GM12891 (cell line): Measurements from ENCODE around the gene SPTAN1.

Source experiments
- DNase-seq: peaks from one replicate; pipeline ENCODE4 v3.0.0; 2011; ENCODE audit warnings: low spot score; ENCODE audit not compliant: insufficient read length
- FAIRE-seq: peaks from 2 replicates; lab custom pipeline; 2011; peaks lifted over from hg19 to GRCh38; lab: Jason Lieb, UNC
- PAX5 ChIP-seq: IDR thresholded peaks from 2 replicates; pipeline ENCODE4 v1.6.1; 2011; ENCODE audit warnings: low read length, moderate library complexity, mild to moderate bottlenecking; ENCODE audit not compliant: insufficient read depth, severe bottlenecking
- POLR2A ChIP-seq: IDR thresholded peaks from 2 replicates; pipeline ENCODE4 v1.6.1; 2011; ENCODE audit warnings: low read depth, low read length, control low read depth
- POLR2AphosphoS5 ChIP-seq: IDR thresholded peaks from 2 replicates; pipeline ENCODE4 v1.6.1; 2011; ENCODE audit warnings: low read depth, low read length, control low read depth
- POU2F2 ChIP-seq: IDR thresholded peaks from 2 replicates; pipeline ENCODE4 v1.6.1; 2011; ENCODE audit warnings: low read depth, mild to moderate bottlenecking, control low read depth, low read length, moderate library complexity
- SPI1 ChIP-seq: IDR thresholded peaks from 2 replicates; pipeline ENCODE4 v1.6.1; 2011; ENCODE audit warnings: low read depth, low read length, control low read depth
- TAF1 ChIP-seq: IDR thresholded peaks from 2 replicates; pipeline ENCODE4 v1.6.1; 2011; ENCODE audit warnings: low read depth, low read length, control low read depth

SPTAN1 gene

DNA sequence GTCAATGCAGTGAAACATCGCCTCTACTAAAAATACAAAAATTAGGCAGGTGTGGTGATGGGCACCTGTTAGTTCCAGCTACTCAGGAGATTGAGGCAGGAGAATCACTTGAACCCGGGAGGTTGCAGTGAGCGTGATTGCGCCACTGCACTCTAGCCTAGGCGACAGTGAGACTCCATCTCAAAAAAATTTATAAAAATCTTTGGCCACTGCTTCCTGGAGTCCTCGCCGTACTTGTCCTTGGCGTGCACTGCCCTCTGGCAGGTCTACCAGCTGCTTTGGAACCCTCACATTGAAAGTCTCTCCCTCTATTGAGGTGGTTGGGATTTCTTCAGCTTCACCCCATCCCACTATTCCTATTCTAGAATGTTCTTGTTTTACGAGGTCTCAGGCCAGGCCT is 79.2 kb downstream of the SPTAN1 start:
- no peak for FAIRE-seq
- TF ChIP-seq PAX5, result no peak
- no peak for TF ChIP-seq TAF1
- TF ChIP-seq SPI1, result no peak
- no peak for TF ChIP-seq POU2F2
- TF ChIP-seq POLR2AphosphoS5, result no peak

DNA sequence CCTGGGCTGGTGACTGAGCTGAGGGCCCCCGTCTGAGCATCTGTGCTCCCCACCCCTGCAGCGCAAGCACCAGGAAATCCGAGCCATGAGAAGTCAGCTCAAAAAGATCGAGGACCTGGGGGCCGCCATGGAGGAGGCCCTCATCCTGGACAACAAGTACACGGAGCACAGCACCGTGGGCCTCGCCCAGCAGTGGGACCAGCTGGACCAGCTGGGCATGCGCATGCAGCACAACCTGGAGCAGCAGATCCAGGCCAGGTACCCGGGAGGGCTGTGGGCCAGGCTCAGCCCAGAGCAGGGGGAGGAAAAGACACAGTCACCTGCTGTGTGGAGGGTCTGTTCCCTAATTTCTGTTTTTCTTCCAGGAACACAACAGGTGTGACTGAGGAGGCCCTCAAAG is 79.7 kb downstream of the SPTAN1 start:
- DNase-seq, result no peak
- no peak for FAIRE-seq
- TF ChIP-seq POLR2A, result no peak
- TF ChIP-seq TAF1, result no peak
- TF ChIP-seq SPI1, result no peak
- TF ChIP-seq POLR2AphosphoS5, result no peak
- no peak for TF ChIP-seq POU2F2
- no peak for TF ChIP-seq PAX5

More for the DNA sequence above, 79.2 kb downstream of the SPTAN1 start:
- no peak for DNase-seq

DNA sequence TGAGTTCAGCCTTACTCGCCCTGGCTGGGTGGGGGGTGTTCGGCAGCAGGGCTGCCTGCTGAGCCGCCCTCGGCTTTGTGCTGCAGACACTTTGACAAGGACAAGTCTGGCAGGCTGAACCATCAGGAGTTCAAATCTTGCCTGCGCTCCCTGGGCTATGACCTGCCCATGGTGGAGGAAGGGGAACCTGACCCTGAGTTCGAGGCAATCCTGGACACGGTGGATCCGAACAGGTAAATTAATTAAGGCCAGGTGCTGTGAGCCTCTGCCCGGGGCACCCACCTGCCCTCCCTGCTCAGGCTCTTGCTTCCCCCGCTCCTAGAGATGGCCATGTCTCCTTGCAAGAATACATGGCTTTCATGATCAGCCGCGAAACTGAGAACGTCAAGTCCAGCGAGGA is 80.1 kb downstream of the SPTAN1 start:
- no peak for FAIRE-seq

DNA sequence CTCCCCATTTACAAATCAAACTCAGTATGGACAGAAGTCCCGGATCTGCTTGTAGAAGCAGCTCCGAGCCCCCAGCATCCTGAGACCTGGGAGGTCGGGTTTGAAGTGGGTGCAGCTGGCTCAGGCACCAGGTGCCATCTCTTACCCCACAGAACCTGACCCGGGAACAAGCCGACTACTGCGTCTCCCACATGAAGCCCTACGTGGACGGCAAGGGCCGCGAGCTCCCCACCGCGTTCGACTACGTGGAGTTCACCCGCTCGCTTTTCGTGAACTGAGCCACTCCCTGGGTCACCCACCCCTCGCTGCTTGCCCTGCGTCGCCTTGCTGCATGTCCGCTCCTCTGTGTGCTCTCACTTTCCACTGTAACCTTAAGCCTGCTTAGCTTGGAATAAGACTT is 80.7 kb downstream of the SPTAN1 start:
- TF ChIP-seq POLR2AphosphoS5 (no peak), POLR2A (no peak), SPI1 (no peak), PAX5 (no peak), TAF1 (no peak), POU2F2 (no peak)
- DNase-seq (no peak), FAIRE-seq (no peak)

More for the DNA sequence above, 80.1 kb downstream of the SPTAN1 start:
- no peak for TF ChIP-seq POLR2AphosphoS5
- TF ChIP-seq POLR2A, result no peak
- TF ChIP-seq PAX5, result no peak
- no peak for TF ChIP-seq POU2F2
- no peak for TF ChIP-seq TAF1
- TF ChIP-seq SPI1, result no peak
- DNase-seq, result no peak

DNA sequence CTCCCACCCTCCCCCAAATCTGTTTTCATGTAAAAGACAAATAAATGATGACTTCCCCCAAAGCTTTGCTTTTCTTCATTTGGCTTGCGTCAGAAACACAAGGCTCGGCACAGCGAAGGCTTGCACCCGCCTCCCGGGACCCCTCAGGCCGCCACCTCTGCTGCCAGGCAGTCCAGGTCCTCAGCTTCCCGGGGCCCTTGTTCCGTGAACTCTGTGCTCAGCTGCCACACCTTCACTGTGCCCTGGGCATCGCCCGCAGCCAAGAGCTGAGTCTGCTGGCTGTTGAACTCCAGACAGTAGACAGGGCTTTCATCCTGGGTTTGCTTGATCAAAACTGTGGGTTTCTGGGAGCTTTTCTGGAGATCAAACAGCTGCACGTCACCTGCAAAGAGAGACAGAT is 81.2 kb downstream of the SPTAN1 start:
- no peak for TF ChIP-seq POLR2AphosphoS5
- TF ChIP-seq POU2F2, result no peak
- no peak for TF ChIP-seq PAX5
- no peak for TF ChIP-seq TAF1
- TF ChIP-seq POLR2A, result no peak
- no peak for TF ChIP-seq SPI1
- FAIRE-seq (no peak), DNase-seq (no peak)

DNA sequence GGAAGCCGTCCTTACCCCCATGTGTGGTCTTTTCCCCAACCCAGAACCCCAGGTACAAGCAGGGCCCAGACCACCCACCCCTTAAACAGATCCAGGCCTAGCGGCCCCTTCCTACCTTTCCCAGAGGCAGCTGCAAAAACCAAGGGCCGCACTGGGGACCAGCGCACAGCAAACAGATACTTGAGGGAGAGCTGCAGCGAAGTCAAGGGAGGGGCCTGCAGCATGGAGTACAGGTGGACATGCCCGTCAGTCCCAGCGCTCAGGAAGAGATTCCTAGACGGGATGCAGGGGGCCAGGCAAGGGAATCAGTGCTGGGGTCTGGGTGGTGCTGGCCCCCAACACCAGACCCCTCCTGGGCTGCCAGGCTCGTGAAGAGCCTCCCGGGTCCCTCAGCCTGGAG is 81.7 kb downstream of the SPTAN1 start:
- TF ChIP-seq POU2F2 (no peak), SPI1 (no peak), TAF1 (no peak), POLR2A (no peak), PAX5 (no peak), POLR2AphosphoS5 (no peak)
- DNase-seq (no peak), FAIRE-seq (no peak)

DNA sequence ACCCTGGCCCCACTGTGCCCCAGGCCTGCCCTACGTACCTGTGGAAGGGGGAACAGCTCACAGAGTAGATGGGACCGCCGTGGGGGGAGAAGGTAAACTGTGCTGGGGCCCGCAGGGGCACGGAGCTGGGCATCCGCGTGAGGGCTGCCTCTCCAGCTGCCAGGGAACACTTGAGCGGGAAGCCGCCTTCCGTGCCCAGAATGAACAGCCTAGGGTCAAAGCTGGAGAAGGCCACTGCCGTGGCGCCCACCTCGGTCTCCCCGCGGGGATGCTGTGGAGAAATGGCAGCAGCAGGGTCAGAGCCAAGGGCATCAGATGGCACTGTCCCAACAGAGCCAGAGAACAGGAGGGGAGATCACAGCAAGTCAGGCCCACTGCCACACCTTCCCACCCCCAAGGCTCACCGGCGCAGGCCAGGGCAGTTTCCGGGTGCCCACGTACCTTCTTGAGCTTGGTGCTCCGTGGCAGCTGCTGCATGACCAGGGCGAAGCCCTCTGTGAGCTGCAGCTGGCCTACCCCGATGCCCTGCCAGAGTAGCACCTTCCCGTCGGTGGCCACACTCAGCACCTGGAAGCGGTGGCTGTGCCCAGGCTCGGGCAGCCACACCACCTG is 82.4 kb downstream of the SPTAN1 start:
- no peak for FAIRE-seq
- DNase-seq, result no peak
- TF ChIP-seq POU2F2 (no peak), TAF1 (no peak), PAX5 (no peak), SPI1 (no peak), POLR2AphosphoS5 (no peak), POLR2A (no peak)

DNA sequence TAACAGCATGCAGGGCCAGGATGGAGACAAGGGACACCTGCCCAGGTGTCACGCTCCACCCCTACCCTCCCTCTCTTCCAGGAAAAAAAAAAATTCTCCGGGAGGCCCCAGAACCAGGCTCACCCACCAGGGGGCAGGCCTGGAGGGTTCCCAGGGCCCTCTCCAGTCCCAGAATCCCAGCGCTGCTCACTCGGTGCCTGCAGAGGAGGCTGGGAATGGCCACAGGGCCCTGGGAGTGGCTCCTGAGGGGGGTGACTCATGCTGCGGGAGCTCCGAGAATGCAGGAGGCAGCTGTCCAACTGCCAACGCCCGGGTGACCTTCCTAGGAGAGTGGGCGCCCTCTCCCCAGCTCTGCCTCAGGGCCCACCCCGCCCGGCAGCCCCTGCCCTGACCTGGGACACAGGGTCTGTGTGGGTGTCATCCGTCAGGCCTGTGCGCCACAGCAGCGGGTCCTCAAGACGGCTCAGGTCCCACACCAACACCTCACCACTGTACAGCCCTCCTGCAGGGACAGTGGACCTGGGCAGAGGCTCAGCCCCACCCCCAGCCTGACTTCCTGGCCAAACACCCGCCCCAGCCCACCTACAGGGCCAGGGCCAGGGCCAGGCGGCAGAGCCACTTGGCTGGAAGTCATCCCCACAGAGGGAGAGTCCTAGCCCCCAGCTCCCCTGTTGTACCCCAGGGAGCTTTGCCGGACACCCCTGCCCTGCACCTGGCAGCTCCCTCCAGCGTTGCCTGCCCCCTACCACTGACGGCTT is 83.1 kb downstream of the SPTAN1 start:
- FAIRE-seq, result no peak
- no peak for DNase-seq
- TF ChIP-seq TAF1, result no peak

DNA sequence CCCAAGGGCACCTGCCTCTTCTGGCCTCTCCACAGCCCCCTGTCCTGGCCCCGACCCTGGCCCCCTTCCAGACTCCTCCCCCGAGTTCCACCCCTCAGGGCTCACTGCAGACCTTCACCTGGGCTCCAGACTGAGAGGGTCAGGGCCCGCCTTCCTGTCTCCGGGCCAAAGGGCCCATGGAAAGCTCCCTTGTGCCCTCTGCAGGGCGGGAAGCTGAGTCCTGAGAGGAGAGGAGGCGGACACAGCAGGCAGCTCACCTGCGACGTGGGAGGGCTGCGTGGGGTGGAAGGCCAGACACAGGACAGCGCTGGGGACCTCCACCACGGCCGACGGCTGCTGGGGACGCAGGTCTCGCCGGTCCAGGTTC is 83.6 kb downstream of the SPTAN1 start:
- no peak for FAIRE-seq
- no peak for DNase-seq
- TF ChIP-seq POLR2A (no peak), POLR2AphosphoS5 (no peak), POU2F2 (no peak), TAF1 (no peak)
